Measurements from ENCODE around the gene B4GALNT1.
"Not testable (repeated sequence)": the region's sequence is repeated elsewhere in the genome, so short reads cannot be mapped to it uniquely, and the experiment has no call there.

B4GALNT1 gene

GRCh38 chr12:57632958-57633840 is at the start of gene B4GALNT1:
Gene B4GALNT1 (minus strand): TSS chr12:57633201. CDS start chr12:57632132, 1,069 bp downstream.
- no peak for DNase-seq (ENCODE audit: extremely low read depth, low read depth)
- peak within 1 kb of the TSS; percentile 38 for H3K4me3 ChIP-seq (replicated peaks; ENCODE audit: low read depth, low read length)
- peak; percentile 83 for TF ChIP-seq CTCF (IDR thresholded peaks at IDR 0.05; ENCODE audit: low read depth, low read length, missing control alignments)

GRCh38 chr12:57679697-57680096 is 46.7 kb upstream of the B4GALNT1 start:
- TF ChIP-seq CTCF (IDR thresholded peaks at IDR 0.05; ENCODE audit: low read depth, low read length, missing control alignments) = no peak
- DNase-seq (ENCODE audit: extremely low read depth, low read depth) = no peak
- H3K4me3 ChIP-seq (replicated peaks; ENCODE audit: low read depth, low read length) = no peak overlapping the region

GRCh38 chr12:57677947-57678346 is 44.9 kb upstream of the B4GALNT1 start:
- DNase-seq (ENCODE audit: extremely low read depth, low read depth); H3K4me3 ChIP-seq (replicated peaks; ENCODE audit: low read depth, low read length): not testable (repeated sequence)

GRCh38 chr12:57674691-57675090 is 41.7 kb upstream of the B4GALNT1 start:
- DNase-seq (ENCODE audit: extremely low read depth, low read depth) = no peak
- H3K4me3 ChIP-seq (replicated peaks; ENCODE audit: low read depth, low read length) = no peak overlapping the region
- no peak for TF ChIP-seq CTCF (IDR thresholded peaks at IDR 0.05; ENCODE audit: low read depth, low read length, missing control alignments)

- TF ChIP-seq CTCF (IDR thresholded peaks at IDR 0.05; ENCODE audit: low read depth, low read length, missing control alignments) = no peak
- DNase-seq (ENCODE audit: extremely low read depth, low read depth) = no peak
- no peak overlapping the region for H3K4me3 ChIP-seq (replicated peaks; ENCODE audit: low read depth, low read length)
Observed at GRCh38 chr12:57672801-57673200, 39.8 kb upstream of the B4GALNT1 start.

- not testable (repeated sequence) for H3K4me3 ChIP-seq (replicated peaks; ENCODE audit: low read depth, low read length); DNase-seq (ENCODE audit: extremely low read depth, low read depth)
Observed at GRCh38 chr12:57671811-57672210, 38.8 kb upstream of the B4GALNT1 start.

- not testable (repeated sequence) for DNase-seq (ENCODE audit: extremely low read depth, low read depth); H3K4me3 ChIP-seq (replicated peaks; ENCODE audit: low read depth, low read length)
Observed at GRCh38 chr12:57669691-57670090, 36.7 kb upstream of the B4GALNT1 start.

- DNase-seq (ENCODE audit: extremely low read depth, low read depth) = no peak
- no peak for TF ChIP-seq CTCF (IDR thresholded peaks at IDR 0.05; ENCODE audit: low read depth, low read length, missing control alignments)
Observed at GRCh38 chr12:57666897-57667296, 33.9 kb upstream of the B4GALNT1 start.

GRCh38 chr12:57665066-57665820 is 32.2 kb upstream of the B4GALNT1 start:
- not testable (repeated sequence) for DNase-seq (ENCODE audit: extremely low read depth, low read depth); H3K4me3 ChIP-seq (replicated peaks; ENCODE audit: low read depth, low read length)

More at GRCh38 chr12:57666897-57667296, 33.9 kb upstream of the B4GALNT1 start:
- no peak overlapping the region for H3K4me3 ChIP-seq (replicated peaks; ENCODE audit: low read depth, low read length)
